ENCODE data around the gene NEURL1B. TPM values are rescaled to one million over a fixed set of nuclear protein-coding genes. Genes with fewer than 3 reads are reported as not detected.
A peak's percentile ranks its signal among the peaks of the same experiment; 100 is the strongest.

Gene NEURL1B
- total RNA-seq, 2 experiments from 2014 or later = 3.0 to 3.1 TPM

DNA sequence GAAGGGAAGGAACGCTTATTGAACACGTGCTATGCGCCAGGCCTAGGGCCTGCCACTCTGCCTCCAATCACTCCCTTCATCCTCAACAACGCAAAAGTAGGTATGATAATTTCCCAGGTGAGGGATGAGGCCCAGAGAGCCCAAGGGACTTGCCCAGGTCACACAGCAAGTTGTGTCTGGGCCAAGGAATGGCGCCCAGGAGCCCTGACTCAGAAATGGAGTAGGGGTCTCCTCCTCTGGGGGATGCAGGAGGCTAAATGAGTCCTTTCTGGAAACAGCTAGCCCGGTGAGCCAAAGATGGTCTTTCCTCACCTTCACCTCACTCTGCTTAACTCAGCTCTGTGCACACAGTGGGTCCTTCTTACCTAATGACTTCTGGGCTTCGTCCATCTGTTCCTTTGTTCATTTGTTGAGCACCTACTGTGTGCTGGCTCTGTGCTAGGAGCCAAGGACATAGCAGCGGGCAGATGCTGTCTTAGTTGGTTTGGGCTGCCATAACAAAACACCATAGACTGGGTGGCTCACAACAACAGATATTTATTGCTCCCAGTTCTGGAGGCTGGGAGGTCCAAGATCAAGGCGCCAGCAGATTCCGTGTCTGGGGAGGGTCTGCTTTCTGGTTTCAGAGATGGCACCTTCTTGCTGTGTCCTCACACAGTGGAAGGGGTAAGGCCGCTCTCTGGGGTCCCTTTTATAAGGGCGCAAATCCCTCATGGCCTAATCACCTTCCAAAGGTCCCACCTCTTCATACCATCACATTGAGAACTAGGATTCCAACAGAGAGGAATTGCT lies 22.3 kb upstream of the NEURL1B start:
- POLR2A ChIA-PET = no interaction called here
- Mint-ChIP-seq H3K27ac (no peak overlapping the region), H3K4me3 (no peak overlapping the region), H3K36me3 (no peaks in the 10 kb centered on the region), H3K4me1 (no peaks in the 10 kb centered on the region), H3K9me3 (no peaks in the 10 kb centered on the region), H3K27me3 (peaks cover 4% of the 10 kb centered on the region)
- ATAC-seq (ENCODE audit: low read depth) (no peak), DNase-seq (no peak)

DNA sequence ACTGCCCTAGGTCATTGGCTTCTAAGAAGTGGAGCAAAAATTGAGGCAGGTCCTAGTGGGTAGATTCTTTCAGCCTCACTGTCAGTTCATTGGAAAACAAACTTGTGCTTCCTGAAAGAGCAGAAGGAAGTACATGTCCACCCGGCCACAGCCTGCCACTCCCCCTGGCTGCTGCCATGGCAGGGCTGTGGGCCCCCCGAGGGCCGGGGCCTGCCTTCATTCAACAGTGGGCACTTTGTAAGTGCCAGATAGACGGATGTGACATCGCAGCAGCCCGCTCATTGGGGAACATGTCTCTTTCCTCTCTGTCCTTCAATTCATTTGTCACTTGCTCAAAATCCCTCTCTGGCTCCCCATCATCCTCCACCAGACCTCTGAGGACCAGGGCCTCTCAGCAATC lies 20.6 kb upstream of the NEURL1B start:
- Mint-ChIP-seq H3K4me1 (no peaks in the 10 kb centered on the region), H3K36me3 (no peaks in the 10 kb centered on the region), H3K27ac (no peak overlapping the region), H3K27me3 (peaks cover 4% of the 10 kb centered on the region), H3K9me3 (no peaks in the 10 kb centered on the region), H3K4me3 (no peak overlapping the region)
- ATAC-seq (ENCODE audit: low read depth) (no peak), DNase-seq (no peak)
- POLR2A ChIA-PET = no interaction called here

DNA sequence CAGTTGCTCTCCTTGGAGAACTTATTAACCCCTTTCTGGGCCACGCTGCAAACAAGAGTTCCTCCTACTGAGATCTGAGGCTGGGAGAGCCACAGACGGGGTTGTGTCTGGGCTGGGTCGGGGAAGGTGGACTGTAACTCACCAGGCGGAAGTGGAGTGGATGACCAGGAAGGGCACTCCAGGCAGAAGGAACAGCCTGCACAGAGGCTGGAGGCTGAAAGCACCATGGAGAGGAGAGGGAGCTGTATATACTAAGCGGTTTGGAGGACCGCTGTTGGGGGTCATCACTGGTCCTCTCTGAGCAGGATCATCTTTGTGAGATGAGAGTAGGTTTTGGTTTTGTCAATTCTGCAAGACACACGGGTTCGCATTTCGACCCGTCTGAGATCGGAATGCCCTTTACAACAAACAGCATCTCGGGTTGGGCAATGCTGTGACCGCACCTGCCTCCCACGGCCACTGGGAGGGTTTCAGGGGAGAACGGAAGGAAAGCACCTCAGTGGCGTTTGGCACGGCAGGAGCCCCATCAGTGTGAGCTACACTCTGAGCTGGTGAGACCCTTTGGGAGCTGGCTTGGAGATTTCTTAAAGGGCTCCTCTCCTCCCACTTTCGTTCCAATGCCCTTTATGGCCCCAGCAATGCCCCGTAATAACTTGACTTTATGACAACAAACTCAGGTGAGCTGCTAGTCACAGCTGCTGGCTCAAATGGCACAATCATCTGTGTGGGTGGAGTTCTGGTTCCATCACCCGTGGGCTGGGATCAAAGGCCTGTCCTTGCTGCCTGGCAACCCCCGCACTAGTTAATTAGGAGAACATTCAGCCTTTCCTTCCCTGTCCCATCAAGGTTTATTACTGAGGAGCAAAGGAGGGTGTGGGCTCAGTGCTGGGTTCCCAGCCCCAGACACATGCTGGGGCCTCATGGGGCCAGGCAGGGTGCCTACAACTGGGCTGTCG lies 18.7 kb upstream of the NEURL1B start:
- H3K27me3 Mint-ChIP-seq = peaks cover 8% of the 10 kb centered on the region
- H3K9me3 Mint-ChIP-seq = no peaks in the 10 kb centered on the region
- H3K27ac Mint-ChIP-seq = no peak overlapping the region
- no peaks in the 10 kb centered on the region for H3K4me1 Mint-ChIP-seq
- POLR2A ChIA-PET = interaction anchor here (0.5 kb wide), 1 partner anchor 336 kb away, joined by 3 read pairs; no protein-coding TSS in a partner anchor
- H3K4me3 Mint-ChIP-seq = no peak overlapping the region
- no peak for ATAC-seq (ENCODE audit: low read depth)
- DNase-seq = no peak
- no peaks in the 10 kb centered on the region for H3K36me3 Mint-ChIP-seq

DNA sequence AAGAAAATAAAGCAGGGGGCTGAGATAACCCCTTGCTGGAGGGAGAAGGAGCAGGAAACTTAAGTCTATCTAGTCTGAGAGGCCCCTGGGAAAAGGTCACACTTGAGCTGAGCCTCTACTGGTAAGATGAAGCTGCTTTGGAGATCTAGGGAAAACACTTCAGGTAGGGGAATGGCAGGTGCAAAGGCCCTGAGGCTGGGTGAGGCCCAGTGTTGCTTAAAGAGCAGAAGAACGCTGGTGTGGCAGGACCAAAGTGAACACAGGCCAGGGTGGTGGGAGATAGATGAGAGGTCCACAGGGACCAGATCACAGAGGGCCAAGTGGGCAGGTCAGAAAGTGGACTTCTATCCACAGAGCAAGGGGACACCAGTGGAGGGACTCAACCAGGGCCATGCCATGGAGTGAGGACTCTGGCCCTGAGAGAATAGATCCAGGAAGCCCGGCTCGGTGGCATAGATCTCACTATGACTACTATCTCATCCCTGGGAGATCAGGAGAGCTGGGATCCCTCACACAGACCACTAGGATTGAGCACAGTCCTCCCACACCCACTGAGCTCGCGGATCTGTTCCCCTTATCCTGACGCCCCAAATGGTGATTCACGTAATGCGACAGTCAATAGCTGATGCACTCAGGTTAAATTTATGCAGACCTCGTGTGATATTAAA lies 17.6 kb upstream of the NEURL1B start:
- Mint-ChIP-seq H3K27me3 (peaks cover 10% of the 10 kb centered on the region), H3K4me3 (no peak overlapping the region), H3K4me1 (no peaks in the 10 kb centered on the region), H3K27ac (no peak overlapping the region), H3K9me3 (no peaks in the 10 kb centered on the region), H3K36me3 (no peaks in the 10 kb centered on the region)
- no peak for ATAC-seq (ENCODE audit: low read depth)
- POLR2A ChIA-PET = no interaction called here
- DNase-seq = no peak

DNA sequence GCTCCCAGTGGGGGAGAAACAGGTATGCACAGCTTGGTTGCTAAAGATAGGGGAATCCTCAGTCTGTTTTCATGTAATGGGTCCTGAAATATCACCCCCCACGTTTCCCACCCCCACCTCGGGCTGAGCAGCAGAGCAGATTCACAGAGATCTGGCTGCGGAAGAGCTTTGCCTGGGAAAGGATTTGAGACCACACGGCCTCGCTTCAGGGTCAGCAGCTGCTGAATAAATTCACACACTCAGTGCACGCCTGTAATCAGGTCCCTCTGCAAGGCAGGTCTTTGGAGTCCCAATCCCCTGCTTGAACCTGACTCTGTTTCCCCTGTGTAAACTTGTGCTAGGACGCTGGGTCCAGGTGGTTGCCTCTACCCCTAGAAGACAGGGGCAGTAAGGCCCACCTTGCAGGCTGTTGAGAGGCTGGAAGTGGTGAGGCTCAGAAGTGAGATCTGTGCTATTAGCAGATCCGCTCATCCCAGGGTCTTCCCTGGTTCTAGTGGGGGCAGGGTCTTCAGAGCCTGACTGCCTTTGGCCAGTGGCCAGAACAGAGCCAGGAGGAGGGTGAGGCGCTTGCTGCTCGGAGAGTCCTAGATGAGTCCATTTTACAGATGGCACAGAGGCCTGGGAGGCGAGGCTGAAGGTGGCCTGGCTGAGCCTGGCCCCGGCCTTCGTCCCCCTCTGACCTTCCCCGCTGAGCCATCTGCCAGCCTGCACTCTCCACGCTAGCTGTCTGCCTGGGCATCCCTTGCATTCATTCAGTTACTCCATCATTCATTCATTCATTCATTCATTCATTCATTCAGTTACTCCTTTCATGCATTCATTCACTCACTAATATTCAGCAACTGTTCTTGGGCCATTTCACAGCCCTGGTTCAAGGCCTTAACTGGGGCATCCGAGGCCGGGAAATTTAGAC lies 16.7 kb upstream of the NEURL1B start:
- no peaks in the 10 kb centered on the region for H3K36me3 Mint-ChIP-seq
- H3K9me3 Mint-ChIP-seq = no peaks in the 10 kb centered on the region
- peaks cover 14% of the 10 kb centered on the region for H3K27me3 Mint-ChIP-seq
- ATAC-seq (ENCODE audit: low read depth) (no peak), DNase-seq (no peak)
- POLR2A ChIA-PET = no interaction called here
- H3K27ac Mint-ChIP-seq = no peak overlapping the region
- H3K4me1 Mint-ChIP-seq = no peaks in the 10 kb centered on the region
- no peak overlapping the region for H3K4me3 Mint-ChIP-seq

DNA sequence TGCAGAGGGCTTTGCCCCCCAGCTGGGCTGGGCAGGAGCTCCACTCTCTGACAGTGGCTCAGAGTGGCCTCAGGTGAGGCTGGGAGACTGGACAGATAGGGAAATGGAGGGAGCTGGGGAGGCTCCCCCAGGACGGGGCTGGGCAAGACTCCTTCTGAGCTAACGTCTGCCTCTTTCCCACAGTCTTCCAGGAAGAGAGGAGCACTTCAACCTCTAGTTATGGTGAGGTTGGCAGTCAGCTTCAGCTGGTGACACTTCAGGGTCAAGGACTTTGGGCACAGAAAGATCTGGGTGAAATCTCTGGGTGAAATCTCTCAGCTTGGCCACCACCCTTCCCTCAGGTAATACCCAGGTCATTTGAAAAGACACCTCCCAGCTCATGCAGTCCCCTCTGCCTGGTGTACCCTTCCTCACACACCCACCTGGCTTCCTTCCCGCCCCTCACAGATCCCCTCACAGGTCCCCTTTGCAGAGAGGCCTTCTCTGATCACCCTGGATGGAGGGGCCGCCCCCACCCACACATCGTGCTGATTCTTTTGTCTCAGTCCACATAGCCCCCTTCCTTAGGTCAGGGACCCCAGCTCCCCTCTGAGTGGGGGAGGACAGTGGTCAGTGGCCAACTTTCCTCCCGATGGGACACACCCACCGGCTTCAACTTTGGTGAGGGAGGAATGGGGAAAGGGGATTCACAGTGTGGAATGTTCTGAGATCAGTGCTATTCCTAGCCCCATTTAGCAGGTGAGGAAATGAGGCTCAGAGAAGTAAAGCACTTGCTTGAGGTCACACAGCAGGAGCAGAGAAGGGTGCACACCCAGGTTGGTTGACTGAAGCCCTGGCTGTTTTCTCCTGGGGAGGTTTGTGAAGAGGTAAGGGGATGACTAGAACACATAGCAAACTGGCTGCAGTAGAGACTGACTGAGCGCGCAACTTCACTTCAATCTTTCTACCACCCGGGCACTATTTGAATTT lies 15.8 kb upstream of the NEURL1B start:
- Mint-ChIP-seq H3K4me3 (no peak overlapping the region), H3K4me1 (no peaks in the 10 kb centered on the region), H3K27me3 (peaks cover 13% of the 10 kb centered on the region), H3K36me3 (no peaks in the 10 kb centered on the region), H3K9me3 (no peaks in the 10 kb centered on the region), H3K27ac (no peak overlapping the region)
- POLR2A ChIA-PET = no interaction called here
- ATAC-seq (ENCODE audit: low read depth) (no peak), DNase-seq (no peak)

DNA sequence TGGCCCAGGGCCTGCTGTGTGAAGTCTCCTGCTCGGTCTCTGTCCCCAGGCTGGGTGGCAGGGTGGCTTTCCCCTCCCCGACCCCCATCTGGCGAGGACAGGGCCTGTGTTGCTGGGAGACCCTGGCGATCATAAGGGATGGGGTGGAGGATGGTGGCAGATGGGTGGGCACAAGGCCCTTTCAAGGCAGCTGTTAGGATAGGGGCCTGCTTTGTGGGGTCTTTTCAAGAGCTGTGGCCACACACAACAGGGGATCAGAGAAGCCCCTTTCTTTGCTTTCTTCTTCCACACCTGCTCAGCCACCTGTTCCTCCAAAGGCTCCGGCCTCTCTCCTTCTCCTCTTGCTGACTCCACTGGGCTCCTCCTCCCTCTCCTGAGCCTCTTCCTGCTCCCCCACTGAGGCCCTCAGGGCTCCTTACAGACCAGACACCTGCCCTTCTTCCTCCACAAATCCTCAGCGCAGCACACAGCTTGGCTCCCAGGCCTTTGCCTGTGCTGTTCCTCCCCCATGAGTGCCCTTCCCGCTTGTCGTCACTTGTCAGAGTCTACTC lies 15.0 kb upstream of the NEURL1B start:
- Mint-ChIP-seq H3K4me1 (no peaks in the 10 kb centered on the region), H3K4me3 (no peak overlapping the region), H3K27me3 (peaks cover 12% of the 10 kb centered on the region), H3K27ac (no peak overlapping the region), H3K36me3 (no peaks in the 10 kb centered on the region), H3K9me3 (no peaks in the 10 kb centered on the region)
- ATAC-seq (ENCODE audit: low read depth) (no peak), DNase-seq (no peak)
- POLR2A ChIA-PET = interaction anchor here (0.6 kb wide), 1 partner anchor 266 kb away, joined by 6 read pairs; no protein-coding TSS in a partner anchor

DNA sequence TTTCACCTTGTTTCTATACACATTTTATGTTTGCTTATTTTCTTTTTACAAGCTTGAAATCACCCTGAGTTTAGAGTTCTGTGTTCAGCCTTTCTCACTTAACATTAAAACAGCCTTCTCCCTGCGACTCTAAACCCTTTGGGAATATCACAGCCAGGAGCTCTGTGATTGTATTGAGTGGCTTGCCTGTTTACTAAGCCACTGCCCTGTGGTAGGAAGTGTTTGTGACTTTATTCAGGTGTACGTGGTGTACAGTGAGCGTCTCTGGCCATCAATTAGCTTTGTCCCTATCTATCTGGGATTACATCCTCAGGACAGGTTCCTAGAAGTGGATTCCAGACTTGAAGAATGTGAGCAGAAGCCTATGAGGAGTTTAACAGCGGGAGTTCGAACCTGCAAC lies 11.0 kb upstream of the NEURL1B start:
- POLR2A ChIA-PET = no interaction called here
- Mint-ChIP-seq H3K4me1 (no peaks in the 10 kb centered on the region), H3K9me3 (no peaks in the 10 kb centered on the region), H3K27ac (no peak overlapping the region), H3K36me3 (no peaks in the 10 kb centered on the region), H3K27me3 (peaks cover 12% of the 10 kb centered on the region), H3K4me3 (no peak overlapping the region)
- DNase-seq (no peak), ATAC-seq (ENCODE audit: low read depth) (no peak)

DNA sequence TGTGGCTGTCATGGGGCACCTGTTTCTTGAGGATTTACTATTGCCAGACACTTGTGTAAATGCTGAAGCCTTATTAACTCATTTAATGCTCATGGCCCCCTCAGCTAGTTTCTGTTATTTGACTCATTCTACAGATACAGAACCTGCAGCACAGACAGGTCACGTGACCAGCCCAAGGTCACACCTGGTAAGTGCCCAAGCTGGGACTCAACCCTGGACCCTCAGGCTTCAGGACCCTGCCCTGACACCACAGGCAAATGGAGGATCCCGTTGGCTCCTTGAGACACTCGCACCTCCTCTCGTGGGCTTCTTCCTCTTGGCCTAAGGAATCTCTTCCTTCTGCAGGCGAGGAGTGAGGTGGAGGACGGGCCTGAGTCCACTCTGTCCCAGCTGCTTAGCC lies 10.6 kb upstream of the NEURL1B start:
- DNase-seq = no peak
- Mint-ChIP-seq H3K36me3 (no peaks in the 10 kb centered on the region), H3K4me1 (no peaks in the 10 kb centered on the region), H3K4me3 (no peak overlapping the region), H3K9me3 (no peaks in the 10 kb centered on the region), H3K27ac (no peak overlapping the region), H3K27me3 (peaks cover 12% of the 10 kb centered on the region)
- POLR2A ChIA-PET = no interaction called here
- no peak for ATAC-seq (ENCODE audit: low read depth)

DNA sequence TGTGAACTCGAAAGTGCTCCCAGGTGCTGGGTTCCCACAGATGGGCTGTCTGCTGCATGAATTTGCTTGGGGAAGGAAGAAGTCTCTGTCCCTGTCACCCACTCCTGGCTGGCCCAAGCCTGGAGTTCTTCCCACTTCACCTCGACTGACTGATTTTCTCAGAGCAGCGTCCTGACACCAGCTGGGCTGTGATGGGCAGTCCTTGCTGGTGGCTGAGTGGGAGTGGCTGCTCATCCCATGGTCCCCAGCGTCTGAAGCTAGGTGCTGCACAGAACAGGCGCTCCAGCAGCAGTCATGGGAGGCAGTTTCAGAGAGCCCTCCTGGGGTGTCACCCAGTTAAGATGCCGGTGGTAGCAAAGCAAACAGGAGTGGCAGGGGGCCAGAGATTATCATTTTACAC lies 10.1 kb upstream of the NEURL1B start:
- H3K4me3 Mint-ChIP-seq = no peak overlapping the region
- DNase-seq (no peak), ATAC-seq (ENCODE audit: low read depth) (no peak)
- H3K4me1 Mint-ChIP-seq = no peaks in the 10 kb centered on the region
- peaks cover 12% of the 10 kb centered on the region for H3K27me3 Mint-ChIP-seq
- H3K36me3 Mint-ChIP-seq = no peaks in the 10 kb centered on the region
- no peaks in the 10 kb centered on the region for H3K9me3 Mint-ChIP-seq
- POLR2A ChIA-PET = no interaction called here
- H3K27ac Mint-ChIP-seq = no peak overlapping the region

DNA sequence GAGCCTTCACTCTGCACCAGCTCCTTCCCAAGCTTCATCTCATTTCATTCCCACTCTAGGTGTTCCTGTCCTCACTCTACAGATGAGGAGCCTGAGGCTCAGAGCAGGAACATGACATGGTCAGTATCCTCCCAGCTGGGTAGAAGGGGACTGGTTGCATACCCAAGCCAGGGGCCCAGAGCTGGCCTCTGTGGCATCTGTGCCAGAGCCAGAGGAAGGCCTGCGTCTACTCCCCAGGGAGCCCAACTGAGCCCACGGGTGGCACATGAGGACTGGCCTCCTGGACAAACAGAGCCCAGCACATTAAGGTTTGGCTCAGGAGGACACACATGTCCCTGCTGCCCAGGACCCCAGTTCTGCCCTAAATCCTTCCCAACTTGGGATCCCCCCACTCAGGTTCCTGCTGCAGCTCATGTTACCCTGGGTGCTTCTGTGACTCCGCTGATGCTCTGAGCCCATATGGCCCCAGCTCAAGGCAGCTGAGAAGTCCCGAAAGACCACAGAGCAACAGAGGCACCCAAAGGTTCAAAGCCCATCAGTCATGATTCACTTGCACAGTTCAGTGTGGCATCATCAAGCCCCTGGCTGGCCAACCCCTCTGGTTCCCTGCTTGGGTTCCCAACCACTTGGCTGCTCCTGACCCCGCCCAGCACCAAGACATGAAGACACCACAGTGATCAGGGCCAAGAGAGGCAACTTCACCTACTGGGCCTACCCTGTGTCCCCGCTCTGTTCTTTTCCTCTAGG lies 8.5 kb upstream of the NEURL1B start:
- ATAC-seq (ENCODE audit: low read depth) (no peak), DNase-seq (no peak)
- H3K4me1 Mint-ChIP-seq = no peaks in the 10 kb centered on the region
- H3K36me3 Mint-ChIP-seq = no peaks in the 10 kb centered on the region
- H3K27ac Mint-ChIP-seq = peak overlapping the region; percentile 31
- H3K4me3 Mint-ChIP-seq = no peak overlapping the region
- POLR2A ChIA-PET = no interaction called here
- no peaks in the 10 kb centered on the region for H3K9me3 Mint-ChIP-seq
- H3K27me3 Mint-ChIP-seq = peaks cover 10% of the 10 kb centered on the region
